Glomerular visceral epithelial cell (primary cell): ENCODE data around the gene C19orf73.
A peak's percentile ranks its signal among the peaks of the same experiment; 100 is the strongest.
"Not testable (repeated sequence)": the region's sequence is repeated elsewhere in the genome, so short reads cannot be mapped to it uniquely, and the experiment has no call there.

Experiments
- DNase-seq: peaks from one replicate; pipeline ENCODE4 v3.0.0-alpha.2; 2016; ENCODE audit errors: extremely low spot score

The C19orf73 gene

GRCh38 chr19:49148784-49149651 is 30.1 kb upstream of the C19orf73 start:
- DNase-seq, result peak; percentile 98

GRCh38 chr19:49148044-49148682 is 29.2 kb upstream of the C19orf73 start:
- DNase-seq, result no peak

GRCh38 chr19:49146408-49146770 is 27.4 kb upstream of the C19orf73 start:
- not testable (repeated sequence) for DNase-seq

- DNase-seq, result peak; percentile 66
Measured at GRCh38 chr19:49145573-49146407, 26.8 kb upstream of the C19orf73 start.

- DNase-seq, result peak; percentile 81
Measured at GRCh38 chr19:49142866-49143335, 24.0 kb upstream of the C19orf73 start.

GRCh38 chr19:49141352-49141751 is 22.4 kb upstream of the C19orf73 start:
- no peak for DNase-seq

- DNase-seq, result no peak
Measured at GRCh38 chr19:49140951-49141350, 22.0 kb upstream of the C19orf73 start.

- no peak for DNase-seq
Measured at GRCh38 chr19:49136771-49137171, 17.8 kb upstream of the C19orf73 start.

- DNase-seq, result no peak
Measured at GRCh38 chr19:49135686-49136085, 16.7 kb upstream of the C19orf73 start.

GRCh38 chr19:49133621-49134454 is 14.9 kb upstream of the C19orf73 start:
- no peak for DNase-seq

GRCh38 chr19:49132974-49133609 is 14.1 kb upstream of the C19orf73 start:
- DNase-seq, result no peak

GRCh38 chr19:49130325-49130724 is 11.4 kb upstream of the C19orf73 start:
- no peak for DNase-seq

GRCh38 chr19:49129238-49129583 is 10.3 kb upstream of the C19orf73 start:
- no peak for DNase-seq

- no peak for DNase-seq
Measured at GRCh38 chr19:49128545-49129237, 9.7 kb upstream of the C19orf73 start.

- DNase-seq, result peak; percentile 99
Measured at GRCh38 chr19:49127674-49128544, 9.0 kb upstream of the C19orf73 start.

GRCh38 chr19:49127225-49127624 is 8.3 kb upstream of the C19orf73 start:
- DNase-seq, result not testable (repeated sequence)

- DNase-seq, result no peak
Measured at GRCh38 chr19:49126575-49126974, 7.6 kb upstream of the C19orf73 start.

GRCh38 chr19:49125025-49125731 is 6.2 kb upstream of the C19orf73 start:
- no peak for DNase-seq

GRCh38 chr19:49123285-49123684 is 4.3 kb upstream of the C19orf73 start:
- not testable (repeated sequence) for DNase-seq
